Left kidney (tissue), 2 donors: Measurements from ENCODE around the gene DDOST. TPM values are rescaled to one million over a fixed set of nuclear protein-coding genes. Genes with fewer than 3 reads are reported as not detected.
"Not testable (repeated sequence)": the region's sequence is repeated elsewhere in the genome, so short reads cannot be mapped to it uniquely, and the experiment has no call there.

Experiments
- DNase-seq: peaks from one replicate; pipeline ENCODE4 v3.0.0-alpha.2; 2013
- polyA plus RNA-seq: library from polyadenylated mRNA; unstranded; fragments of 120-200 nt; gene quantifications from one replicate; pipeline ENCODE4 v1.2.1, GENCODE V29; 2013; ENCODE audit not compliant: insufficient read length

Gene DDOST
- polyA plus RNA-seq, 1 donor = 221 TPM

DNA sequence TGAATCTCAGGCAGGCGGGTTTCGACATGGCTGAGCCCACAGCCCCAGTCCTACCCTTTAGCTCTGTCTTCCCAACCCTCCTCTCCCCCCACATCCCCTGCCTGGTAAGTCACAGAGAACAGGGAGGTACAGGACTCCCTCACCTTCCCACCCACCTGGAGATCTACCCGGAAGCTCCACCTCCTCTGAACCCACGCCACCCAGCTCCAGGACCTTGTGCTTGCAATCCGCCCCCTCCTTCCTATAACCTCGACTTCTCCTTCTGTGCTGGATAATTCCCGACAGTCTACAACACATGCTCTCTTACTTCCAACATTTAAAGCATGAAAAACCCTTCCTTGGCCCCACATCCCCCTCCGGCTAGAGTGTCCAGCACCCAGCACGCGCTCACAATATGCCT is 34.3 kb upstream of the DDOST start:
- no peak for DNase-seq

DNA sequence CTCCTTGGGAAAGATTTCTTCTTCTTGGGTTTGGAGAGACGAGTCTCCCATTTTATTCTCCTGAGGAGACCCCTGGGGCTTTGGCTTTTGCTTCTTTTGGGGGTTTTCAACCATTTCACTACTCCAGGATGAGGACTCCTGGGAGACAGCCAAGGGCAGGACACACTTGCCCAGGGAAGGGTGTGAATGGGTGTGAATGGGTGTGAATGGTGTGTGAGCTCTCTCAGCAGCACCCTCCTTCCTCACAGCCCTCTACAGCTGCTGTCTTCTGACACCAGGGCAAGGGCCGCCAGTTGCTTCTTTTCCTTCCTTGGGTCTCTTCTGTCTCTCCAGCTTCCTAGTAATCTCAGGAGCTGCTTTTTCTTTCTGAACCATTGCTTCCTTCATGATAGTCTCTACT is 32.5 kb upstream of the DDOST start:
- DNase-seq = no peak

- DNase-seq = no peak
Observed at GRCh38 chr1:20691872-20692271, 30.7 kb upstream of the DDOST start.

- no peak for DNase-seq
Observed at GRCh38 chr1:20689645-20690056, 28.5 kb upstream of the DDOST start.

- no peak for DNase-seq
Observed at GRCh38 chr1:20686883-20687725, 25.9 kb upstream of the DDOST start.

- no peak for DNase-seq
Observed at GRCh38 chr1:20685741-20686140, 24.6 kb upstream of the DDOST start.

DNA sequence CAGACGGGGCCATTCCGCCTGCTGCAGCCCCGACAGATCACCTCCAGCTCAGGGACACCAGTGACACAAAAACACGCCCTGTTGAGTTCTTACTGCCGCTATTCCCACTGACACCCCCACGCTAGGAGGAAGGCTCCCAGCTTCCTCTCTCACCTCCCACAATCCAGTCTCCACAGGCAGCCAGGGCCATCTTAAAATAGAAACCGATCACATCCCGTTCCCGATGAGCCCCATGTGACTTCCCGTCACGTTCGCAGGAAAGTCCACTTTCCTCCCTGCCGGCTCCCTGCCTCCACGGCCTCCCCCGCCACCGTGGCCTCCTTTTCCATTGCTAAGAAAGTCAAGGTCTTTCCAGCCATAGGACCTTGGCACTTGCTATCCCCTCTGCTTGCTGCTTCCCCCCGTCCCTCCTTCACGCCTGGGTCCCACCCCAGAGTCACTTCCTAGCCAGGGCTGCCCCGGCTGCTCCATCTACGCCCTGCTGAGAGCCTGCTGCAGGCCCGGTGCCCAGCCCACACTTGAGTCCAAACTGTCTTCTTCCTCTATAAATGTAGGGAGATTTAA is 24.0 kb upstream of the DDOST start:
- DNase-seq = no peak

- DNase-seq = no peak
Observed at GRCh38 chr1:20684651-20685050, 23.5 kb upstream of the DDOST start.

GRCh38 chr1:20684050-20684620 is 23.0 kb upstream of the DDOST start:
- DNase-seq = no peak

DNA sequence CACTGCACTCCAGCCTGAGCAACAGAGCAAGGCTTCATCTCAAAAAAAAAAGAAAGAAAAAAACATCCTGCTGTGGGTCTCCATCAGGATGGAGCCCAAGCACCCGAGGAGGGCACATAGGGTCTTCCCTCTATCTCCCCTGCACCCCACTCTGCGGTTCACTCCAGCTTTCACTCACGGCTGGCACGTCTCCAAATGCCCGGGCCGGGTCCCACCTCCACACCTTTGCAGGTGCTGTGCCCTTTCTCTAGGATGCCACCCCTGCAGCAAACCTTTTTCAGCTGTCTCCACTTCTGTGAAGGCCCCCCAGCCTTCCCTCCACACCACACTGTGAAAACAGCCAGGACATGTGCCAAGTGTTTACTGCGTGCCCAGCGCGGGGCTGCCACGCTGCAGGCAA is 22.4 kb upstream of the DDOST start:
- DNase-seq = no peak

DNA sequence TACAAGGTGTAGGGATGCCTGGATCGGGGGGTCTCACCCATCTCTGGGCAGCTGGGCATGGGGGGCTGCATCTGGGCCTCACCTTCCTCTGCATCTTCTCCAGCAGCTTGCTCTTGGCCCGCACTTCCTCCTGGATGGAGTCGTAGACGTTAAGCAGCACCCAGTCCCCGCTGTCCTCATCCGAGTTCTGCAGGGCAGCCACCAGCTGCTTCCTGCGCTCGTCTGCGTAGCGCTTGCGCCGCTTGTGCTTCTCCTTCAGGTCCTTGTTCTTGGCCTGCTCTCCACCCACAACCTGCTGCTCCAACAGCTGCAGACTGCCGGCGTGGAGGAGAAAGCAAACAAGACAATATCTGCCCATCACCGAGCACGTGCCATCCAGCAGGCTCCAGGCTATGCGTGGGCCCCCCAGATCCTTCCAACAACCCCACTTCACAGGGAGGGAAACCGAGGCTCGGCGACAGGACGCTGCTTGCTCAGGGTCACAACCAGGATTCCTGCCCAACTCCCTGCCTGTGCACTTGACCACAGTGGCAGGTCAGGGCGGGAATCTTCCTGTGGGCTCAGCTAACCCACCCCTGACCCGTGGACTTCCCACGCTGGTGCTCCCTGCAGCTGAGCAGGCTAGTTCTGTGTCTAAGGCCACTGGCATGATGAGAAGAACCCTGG is 21.5 kb upstream of the DDOST start:
- no peak for DNase-seq

- no peak for DNase-seq
Observed at GRCh38 chr1:20681999-20682398, 20.8 kb upstream of the DDOST start.

- no peak for DNase-seq
Observed at GRCh38 chr1:20680269-20680668, 19.1 kb upstream of the DDOST start.

GRCh38 chr1:20678599-20678998 is 17.4 kb upstream of the DDOST start:
- DNase-seq = no peak

GRCh38 chr1:20673626-20674025 is 12.5 kb upstream of the DDOST start:
- DNase-seq = not testable (repeated sequence)

- DNase-seq = no peak
Observed at GRCh38 chr1:20672265-20672632, 11.1 kb upstream of the DDOST start.

DNA sequence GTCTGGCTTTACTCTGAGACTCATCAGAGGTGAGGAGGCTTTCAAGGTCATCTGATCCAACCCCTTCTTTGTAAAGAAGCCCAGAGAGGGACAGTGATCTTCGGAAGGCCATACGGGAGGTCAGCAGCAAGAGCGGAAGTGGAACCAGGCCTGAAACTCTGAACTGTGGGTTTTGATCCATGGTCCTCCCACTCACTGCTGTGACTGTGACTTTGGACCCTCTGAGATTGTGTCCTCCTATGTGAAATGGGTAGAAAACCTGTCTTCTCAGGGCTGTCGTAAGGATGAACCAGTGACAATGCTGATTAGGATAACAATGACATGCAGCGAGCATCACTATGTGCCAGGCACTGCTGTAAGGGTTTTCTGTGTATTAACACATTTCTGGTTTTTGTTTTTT is 9.8 kb upstream of the DDOST start:
- DNase-seq = no peak

DNA sequence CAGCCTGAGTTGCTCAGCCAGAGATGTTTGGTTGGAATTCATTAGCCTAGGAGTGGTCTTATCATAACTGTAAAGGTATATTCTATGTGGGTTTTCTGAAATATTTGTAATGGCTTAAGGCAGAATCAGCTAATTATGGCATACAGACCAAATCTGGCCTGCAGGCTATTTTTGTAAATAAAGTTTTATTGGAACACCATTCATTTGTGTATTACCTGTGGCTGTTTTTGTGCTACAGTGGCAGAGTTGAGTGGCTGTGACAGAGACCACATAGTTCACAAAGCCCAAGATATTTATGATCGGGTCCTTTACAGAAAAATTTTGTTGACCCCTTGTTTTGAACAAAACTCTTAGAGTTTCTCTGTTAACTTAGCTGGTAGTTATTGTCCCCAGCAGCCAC is 7.4 kb upstream of the DDOST start:
- no peak for DNase-seq

- DNase-seq = no peak
Observed at GRCh38 chr1:20666804-20667203, 5.6 kb upstream of the DDOST start.

DNA sequence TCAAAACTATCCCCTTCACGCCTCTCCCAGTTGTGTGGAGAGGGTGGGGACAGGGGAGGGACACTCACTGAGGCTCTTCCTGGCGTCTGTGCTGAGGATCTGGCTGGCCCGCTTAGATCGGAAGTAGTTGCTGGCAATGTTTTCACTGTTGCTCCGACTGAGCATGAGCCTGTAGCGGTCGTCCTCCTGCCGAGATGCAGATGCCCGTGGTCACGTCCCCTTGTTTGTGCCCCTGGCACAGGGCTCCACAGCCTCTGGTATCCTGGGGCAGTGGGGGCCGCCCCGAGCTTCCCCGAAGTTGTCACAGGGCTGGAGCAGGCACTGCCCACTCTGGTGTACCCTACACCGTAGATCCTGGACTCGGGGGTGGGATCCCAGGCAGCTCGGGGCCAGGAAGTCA is 5.0 kb upstream of the DDOST start:
- no peak for DNase-seq

DNA sequence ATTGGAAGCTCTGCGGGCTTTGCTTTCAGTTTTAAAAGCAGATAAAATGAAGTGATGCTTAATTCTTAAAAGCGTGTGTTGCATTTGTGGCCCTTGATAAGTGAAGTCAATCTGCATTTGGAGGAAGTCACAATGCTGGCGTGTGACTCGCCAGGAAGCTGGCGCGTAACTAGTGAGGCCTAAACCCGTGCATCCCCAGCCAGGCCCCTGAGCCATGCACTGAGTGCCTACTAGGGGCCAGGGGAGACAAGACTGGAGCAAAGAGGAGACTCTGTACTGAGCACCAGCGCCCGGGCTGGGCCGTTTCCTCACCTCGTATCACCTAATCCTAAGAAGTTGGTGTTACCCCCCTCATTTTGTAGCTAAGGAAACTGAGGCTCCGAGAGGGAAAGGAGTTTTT is 4.6 kb upstream of the DDOST start:
- DNase-seq = no peak

GRCh38 chr1:20663969-20664715 is 3.0 kb upstream of the DDOST start:
- DNase-seq = no peak
